Suprapubic skin (tissue), 4 donors: ENCODE data around the gene CDH4. TPM values are rescaled to one million over a fixed set of nuclear protein-coding genes. Genes with fewer than 3 reads are reported as not detected.

ENCODE experiments used
- DNase-seq, 2 donors: peaks; one replicate each; pipeline ENCODE4 v3.0.0-alpha.2; 2019; ENCODE audit warnings: low spot score in 2 of 2
- H3K27ac ChIP-seq: fragments of 200-600 bp; sonication (generic); one replicate; pipeline ENCODE4 v1.5.1; 2019
- H3K27me3 ChIP-seq: fragments of 200-600 bp; sonication (generic); one replicate; pipeline ENCODE4 v1.5.1; 2019
- H3K36me3 ChIP-seq: fragments of 200-600 bp; sonication (generic); one replicate; pipeline ENCODE4 v1.5.1; 2019
- H3K4me1 ChIP-seq: fragments of 200-600 bp; sonication (generic); one replicate; pipeline ENCODE4 v1.5.1; 2019
- H3K4me3 ChIP-seq: fragments of 200-600 bp; sonication (generic); one replicate; pipeline ENCODE4 v1.5.1; 2019; ENCODE audit warnings: mild to moderate bottlenecking
- H3K9me3 ChIP-seq: fragments of 200-600 bp; sonication (generic); one replicate; pipeline ENCODE4 v1.5.1; 2019
- CTCF ChIP-seq, 2 donors: fragments of 200-600 bp in 1 of 2; fragments of 450-650 bp in 1 of 2; sonication (generic) in 1 of 2; IDR thresholded peaks; one replicate each; pipeline ENCODE4 v1.5.1; 2016 to 2019; ENCODE audit warnings: antibody characterized with exemption in 2 of 2, mild to moderate bottlenecking in 1 of 2, moderate library complexity in 1 of 2
- EP300 ChIP-seq: sonication (generic); formaldehyde crosslinking; IDR thresholded peaks from one replicate; pipeline ENCODE4 v1.6.1; 2017; ENCODE audit warnings: antibody characterized with exemption
- POLR2A ChIP-seq, 2 donors: fragments of 450-650 bp; IDR thresholded peaks; one replicate each; pipeline ENCODE4 v1.6.1; 2017; ENCODE audit warnings: antibody characterized with exemption in 2 of 2, mild to moderate bottlenecking in 2 of 2, moderate library complexity in 2 of 2
- POLR2AphosphoS5 ChIP-seq, 3 donors: sonication (generic); formaldehyde crosslinking; IDR thresholded peaks; one replicate each; pipeline ENCODE4 v1.6.1; 2017; ENCODE audit warnings: antibody characterized with exemption in 3 of 3
- WGBS: methylation state at CpG from one replicate; pipeline ENCODE4 v1.1.5; 2018; 5-methylcytosine and 5-hydroxymethylcytosine counted together
- total RNA-seq, 4 donors: library from RNA; depleted of rRNA; stranded (reverse); fragments of >200 nt; gene quantifications; one replicate each; pipeline ENCODE4 v1.1.0, GENCODE V29; 2016

The CDH4 gene
- total RNA-seq, 4 donors from 2014 or later = 0.91 to 5.9 (median 2.6) TPM

- DNase-seq = peak; percentile 11 to 61
- Histone ChIP-seq H3K27ac (no peak overlapping the region), H3K4me3 (no peak overlapping the region), H3K9me3 (no peaks in the 10 kb centered on the region), H3K27me3 (peaks cover 31% of the 10 kb centered on the region), H3K4me1 (no peaks in the 10 kb centered on the region), H3K36me3 (no peaks in the 10 kb centered on the region)
- WGBS = 78% methylated on average over 3 of the region's 7 CpGs
- TF ChIP-seq EP300 (no peak), POLR2A (IDR thresholded peaks at IDR 0.05) (no peak), CTCF (IDR thresholded peaks at IDR 0.05) (no peak), POLR2AphosphoS5 (IDR thresholded peaks at IDR 0.05) (no peak)
Measured at GRCh38 chr20:61949363-61949713, 697.3 kb downstream of the CDH4 start.

GRCh38 chr20:61949714-61950640 lies 697.9 kb downstream of the CDH4 start:
- Histone ChIP-seq H3K4me3 (no peak overlapping the region), H3K36me3 (no peaks in the 10 kb centered on the region), H3K4me1 (no peaks in the 10 kb centered on the region), H3K27me3 (peaks cover 36% of the 10 kb centered on the region), H3K9me3 (no peaks in the 10 kb centered on the region), H3K27ac (no peak overlapping the region)
- TF ChIP-seq POLR2A (IDR thresholded peaks at IDR 0.05) (no peak), EP300 (no peak), POLR2AphosphoS5 (IDR thresholded peaks at IDR 0.05) (no peak), CTCF (IDR thresholded peaks at IDR 0.05) (no peak)
- peak; percentile 43 to 72 for DNase-seq
- WGBS = 58% methylated on average over 4 of the region's 21 CpGs

- 42% methylated on average over 6 of the region's 7 CpGs for WGBS
- H3K36me3 ChIP-seq = no peaks in the 10 kb centered on the region
- no peaks in the 10 kb centered on the region for H3K9me3 ChIP-seq
- TF ChIP-seq POLR2AphosphoS5 (IDR thresholded peaks at IDR 0.05) (no peak), EP300 (no peak), POLR2A (IDR thresholded peaks at IDR 0.05) (no peak), CTCF (IDR thresholded peaks at IDR 0.05) (no peak)
- H3K27me3 ChIP-seq = peaks cover 36% of the 10 kb centered on the region
- no peak overlapping the region for H3K27ac ChIP-seq
- H3K4me3 ChIP-seq = no peak overlapping the region
- no peak for DNase-seq
- H3K4me1 ChIP-seq = no peaks in the 10 kb centered on the region
Measured at GRCh38 chr20:61950641-61951071, 698.6 kb downstream of the CDH4 start.

GRCh38 chr20:61951695-61952533 lies 699.9 kb downstream of the CDH4 start:
- no peak for TF ChIP-seq POLR2A (IDR thresholded peaks at IDR 0.05)
- TF ChIP-seq EP300 = no peak
- no peak for TF ChIP-seq CTCF (IDR thresholded peaks at IDR 0.05)
- TF ChIP-seq POLR2AphosphoS5 (IDR thresholded peaks at IDR 0.05) = no peak
- H3K4me1 ChIP-seq = no peaks in the 10 kb centered on the region
- H3K27me3 ChIP-seq = peaks cover 36% of the 10 kb centered on the region
- no peak overlapping the region for H3K27ac ChIP-seq
- WGBS = 46% methylated on average over 2 of the region's 22 CpGs
- H3K36me3 ChIP-seq = no peaks in the 10 kb centered on the region
- no peak overlapping the region for H3K4me3 ChIP-seq
- no peaks in the 10 kb centered on the region for H3K9me3 ChIP-seq
- peak in 1 of 2 donors; percentile 67 for DNase-seq
